NB4 (cell line): ENCODE data around the gene HEPACAM2.

Source experiments
- DNase-seq: peaks from one replicate; pipeline ENCODE4 v3.0.0; 2010; ENCODE audit warnings: low read depth
- H3K4me3 ChIP-seq: one replicate; pipeline ENCODE4 v1.5.1; 2011; ENCODE audit warnings: mild to moderate bottlenecking, low read depth, low read length, moderate library complexity
- CTCF ChIP-seq: IDR thresholded peaks from one replicate; pipeline ENCODE4 v1.5.1; 2012; ENCODE audit warnings: low read depth, low read length
- MAX ChIP-seq: IDR thresholded peaks from 2 replicates; pipeline ENCODE4 v1.6.1; 2011; ENCODE audit warnings: low read depth, low read length
- MYC ChIP-seq: IDR thresholded peaks from 2 replicates; pipeline ENCODE4 v1.6.1; 2011; ENCODE audit warnings: low read depth, low read length
- POLR2A ChIP-seq: IDR thresholded peaks from 2 replicates; pipeline ENCODE4 v1.6.1; 2011; ENCODE audit warnings: mild to moderate bottlenecking; ENCODE audit not compliant: insufficient read length; ENCODE audit errors: extremely low read depth

Gene HEPACAM2

GRCh38 chr7:93146472-93147141 is 79.7 kb downstream of the HEPACAM2 start:
- TF ChIP-seq MAX (no peak), MYC (no peak), CTCF (no peak), POLR2A (no peak)
- peak; percentile 65 for DNase-seq
- H3K4me3 ChIP-seq, result peak overlapping the region; percentile 57

- no peak for DNase-seq
- H3K4me3 ChIP-seq, result no peak overlapping the region
- TF ChIP-seq MAX (no peak), CTCF (no peak), MYC (no peak), POLR2A (no peak)
These were observed 80.2 kb downstream of the HEPACAM2 start for GRCh38 chr7:93146036-93146435.

- H3K4me3 ChIP-seq, result no peak overlapping the region
- DNase-seq, result peak; percentile 60
- no peak for TF ChIP-seq MAX
These were observed 80.9 kb downstream of the HEPACAM2 start for GRCh38 chr7:93145354-93145753.

- no peak for DNase-seq
- no peak for TF ChIP-seq CTCF
- TF ChIP-seq POLR2A, result no peak
- no peak for TF ChIP-seq MYC
- no peak for TF ChIP-seq MAX
- H3K4me3 ChIP-seq, result no peak overlapping the region
These were observed 84.1 kb downstream of the HEPACAM2 start for GRCh38 chr7:93142127-93142526.

GRCh38 chr7:93140582-93141191 is 85.6 kb downstream of the HEPACAM2 start:
- DNase-seq, result no peak
- TF ChIP-seq POLR2A (no peak), MYC (no peak), MAX (no peak), CTCF (no peak)
- H3K4me3 ChIP-seq, result no peak overlapping the region

- H3K4me3 ChIP-seq, result no peak overlapping the region
- TF ChIP-seq MYC (no peak), MAX (no peak), CTCF (no peak), POLR2A (no peak)
- no peak for DNase-seq
These were observed 87.7 kb downstream of the HEPACAM2 start for GRCh38 chr7:93138576-93138975.
